Fibroblast of mammary gland (primary cell): ENCODE results near the gene LMO1.

Experiments used
- DNase-seq: peaks from one replicate; pipeline ENCODE4 v3.0.0-alpha.2; 2010; ENCODE audit warnings: low read depth
- H3K4me3 ChIP-seq: 2 replicates; pipeline ENCODE4 v1.5.1; 2011; ENCODE audit warnings: low read depth, mild to moderate bottlenecking, low read length, moderate library complexity; ENCODE audit not compliant: control insufficient read depth
- CTCF ChIP-seq: conservative IDR thresholded peaks from 2 replicates; pipeline ENCODE4 v1.5.1; 2011; ENCODE audit warnings: low read depth, low read length, inconsistent platforms; ENCODE audit not compliant: control insufficient read depth, insufficient read depth

LMO1 gene

GRCh38 chr11:8249482-8249881 is 14.2 kb downstream of the LMO1 start:
- DNase-seq, result no peak
- no peak for TF ChIP-seq CTCF
- no peak overlapping the region for H3K4me3 ChIP-seq

- no peak for TF ChIP-seq CTCF
- H3K4me3 ChIP-seq, result no peak overlapping the region
- DNase-seq, result no peak
These were observed 14.9 kb downstream of the LMO1 start for GRCh38 chr11:8248786-8249185.

GRCh38 chr11:8247312-8247711 is 16.4 kb downstream of the LMO1 start:
- no peak overlapping the region for H3K4me3 ChIP-seq
- peak; percentile 15 for DNase-seq
- peak; percentile 42 for TF ChIP-seq CTCF

GRCh38 chr11:8243458-8243857 is 20.2 kb downstream of the LMO1 start:
- no peak for TF ChIP-seq CTCF
- H3K4me3 ChIP-seq, result no peak overlapping the region
- no peak for DNase-seq

- no peak for TF ChIP-seq CTCF
- H3K4me3 ChIP-seq, result no peak overlapping the region
- no peak for DNase-seq
These were observed 21.0 kb downstream of the LMO1 start for GRCh38 chr11:8242499-8243280.

- DNase-seq, result no peak
- TF ChIP-seq CTCF, result no peak
These were observed 21.6 kb downstream of the LMO1 start for GRCh38 chr11:8242118-8242475.

More at GRCh38 chr11:8242118-8242475, 21.6 kb downstream of the LMO1 start:
- no peak overlapping the region for H3K4me3 ChIP-seq
